Measurements from ENCODE around the gene RPS6KA4.
"Not testable (repeated sequence)": the region's sequence is repeated elsewhere in the genome, so short reads cannot be mapped to it uniquely, and the experiment has no call there.

RPS6KA4 gene

GRCh38 chr11:64391839-64392238 lies 32.9 kb downstream of the RPS6KA4 start:
- DNase-seq = no peak

GRCh38 chr11:64395545-64396078 lies 36.6 kb downstream of the RPS6KA4 start:
- no peak for DNase-seq

GRCh38 chr11:64396079-64396591 lies 37.2 kb downstream of the RPS6KA4 start:
- DNase-seq = no peak

- no peak for DNase-seq
Measured at GRCh38 chr11:64400102-64400501, 41.1 kb downstream of the RPS6KA4 start.

- no peak for DNase-seq
Measured at GRCh38 chr11:64400667-64401066, 41.7 kb downstream of the RPS6KA4 start.

- DNase-seq = no peak
Measured at GRCh38 chr11:64401775-64402174, 42.8 kb downstream of the RPS6KA4 start.

GRCh38 chr11:64403106-64403505 lies 44.1 kb downstream of the RPS6KA4 start:
- no peak for DNase-seq

GRCh38 chr11:64406221-64406946 lies 47.4 kb downstream of the RPS6KA4 start:
- DNase-seq = no peak

- no peak for DNase-seq
Measured at GRCh38 chr11:64407221-64407620, 48.3 kb downstream of the RPS6KA4 start.

- DNase-seq = no peak
Measured at GRCh38 chr11:64407630-64408029, 48.7 kb downstream of the RPS6KA4 start.

GRCh38 chr11:64409278-64409677 lies 50.3 kb downstream of the RPS6KA4 start:
- DNase-seq = no peak

- DNase-seq = no peak
Measured at GRCh38 chr11:64409707-64410403, 50.9 kb downstream of the RPS6KA4 start.

GRCh38 chr11:64410404-64410734 lies 51.4 kb downstream of the RPS6KA4 start:
- no peak for DNase-seq

- DNase-seq = no peak
Measured at GRCh38 chr11:64413417-64413816, 54.5 kb downstream of the RPS6KA4 start.

GRCh38 chr11:64415286-64415685 lies 56.3 kb downstream of the RPS6KA4 start:
- no peak for DNase-seq

GRCh38 chr11:64415996-64416728 lies 57.2 kb downstream of the RPS6KA4 start:
- DNase-seq = no peak

- DNase-seq = not testable (repeated sequence)
Measured at GRCh38 chr11:64418233-64418632, 59.3 kb downstream of the RPS6KA4 start.

GRCh38 chr11:64419257-64419790 lies 60.4 kb downstream of the RPS6KA4 start:
- DNase-seq = no peak

GRCh38 chr11:64419818-64420485 lies 61.0 kb downstream of the RPS6KA4 start:
- DNase-seq = no peak

Data from NCI-H2107 (cell line).